ENCODE measurements around the gene TBCK.

DNA sequence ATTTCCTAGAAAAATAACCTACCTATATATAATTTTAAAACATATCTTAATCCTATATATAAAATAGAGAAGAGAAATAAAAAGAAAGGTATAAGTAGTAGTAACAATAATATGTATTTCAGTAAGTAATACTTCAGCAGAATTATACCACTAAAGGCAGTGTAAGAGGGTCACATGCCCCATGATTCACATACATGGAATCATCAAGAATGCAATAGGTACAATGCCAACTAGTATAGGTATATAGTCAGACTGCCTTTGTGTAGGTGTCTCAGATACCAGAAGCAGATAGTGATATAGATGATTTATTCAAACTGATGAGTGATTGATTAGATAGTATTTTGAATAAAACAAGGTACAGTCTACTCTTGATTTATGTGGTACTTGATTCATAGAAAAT, 9.8 kb upstream of the TBCK start:
- TF ChIP-seq, protein P1, sequence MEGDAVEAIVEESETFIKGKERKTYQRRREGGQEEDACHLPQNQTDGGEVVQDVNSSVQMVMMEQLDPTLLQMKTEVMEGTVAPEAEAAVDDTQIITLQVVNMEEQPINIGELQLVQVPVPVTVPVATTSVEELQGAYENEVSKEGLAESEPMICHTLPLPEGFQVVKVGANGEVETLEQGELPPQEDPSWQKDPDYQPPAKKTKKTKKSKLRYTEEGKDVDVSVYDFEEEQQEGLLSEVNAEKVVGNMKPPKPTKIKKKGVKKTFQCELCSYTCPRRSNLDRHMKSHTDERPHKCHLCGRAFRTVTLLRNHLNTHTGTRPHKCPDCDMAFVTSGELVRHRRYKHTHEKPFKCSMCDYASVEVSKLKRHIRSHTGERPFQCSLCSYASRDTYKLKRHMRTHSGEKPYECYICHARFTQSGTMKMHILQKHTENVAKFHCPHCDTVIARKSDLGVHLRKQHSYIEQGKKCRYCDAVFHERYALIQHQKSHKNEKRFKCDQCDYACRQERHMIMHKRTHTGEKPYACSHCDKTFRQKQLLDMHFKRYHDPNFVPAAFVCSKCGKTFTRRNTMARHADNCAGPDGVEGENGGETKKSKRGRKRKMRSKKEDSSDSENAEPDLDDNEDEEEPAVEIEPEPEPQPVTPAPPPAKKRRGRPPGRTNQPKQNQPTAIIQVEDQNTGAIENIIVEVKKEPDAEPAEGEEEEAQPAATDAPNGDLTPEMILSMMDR (IDR thresholded peaks at IDR 0.05) = no peak
- no peak for TF ChIP-seq POLR2A (IDR thresholded peaks at IDR 0.05)

Measured in lower leg skin (tissue), 3 donors.